GM21786 (cell line): ENCODE measurements around the gene SYNGR3.
"Not testable (repeated sequence)": the region's sequence is repeated elsewhere in the genome, so short reads cannot be mapped to it uniquely, and the experiment has no call there.

Experiments used
- ATAC-seq: cut with Tn5 transposase; IDR thresholded peaks from one replicate; pipeline ENCODE4 v1.9.1; 2021; ENCODE audit not compliant: unreplicated experiment

Gene SYNGR3

DNA sequence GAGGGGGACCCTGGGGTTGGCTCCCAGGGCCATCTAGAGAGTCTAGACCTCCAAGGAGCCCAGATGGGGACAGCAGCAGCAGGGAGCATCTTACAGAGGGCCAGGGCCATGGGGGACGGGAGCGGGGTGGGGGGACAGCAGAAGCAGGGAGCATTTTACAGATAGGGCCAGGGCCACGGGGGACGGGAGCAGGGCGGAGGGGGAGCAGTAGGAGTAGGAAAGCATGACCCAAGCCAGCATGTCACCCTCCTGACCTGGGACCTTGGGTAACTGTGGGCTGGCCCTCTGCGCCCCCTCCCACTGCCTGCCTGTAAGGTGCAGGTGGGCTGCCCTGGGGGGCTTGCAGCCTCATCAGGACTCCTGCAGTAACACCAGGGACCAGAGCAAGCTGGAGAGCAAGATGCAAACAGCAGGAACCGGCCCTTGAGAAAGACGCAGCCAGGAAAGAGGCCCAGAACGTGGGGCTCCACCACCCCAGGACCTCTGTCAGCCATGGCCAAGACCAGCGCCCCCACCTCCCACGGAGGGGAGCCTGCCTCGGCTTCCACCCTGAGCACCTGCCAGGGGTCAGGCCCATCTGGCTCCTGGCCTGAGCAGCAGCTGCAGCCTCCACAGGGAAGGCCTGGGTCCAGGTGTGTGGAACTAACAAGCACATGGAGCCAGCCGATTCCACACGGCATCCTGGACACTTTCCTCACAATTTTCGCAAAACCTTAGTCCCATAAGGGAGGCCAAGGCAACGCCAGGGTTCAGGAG is 17.5 kb downstream of the SYNGR3 start:
- no peak for ATAC-seq

DNA sequence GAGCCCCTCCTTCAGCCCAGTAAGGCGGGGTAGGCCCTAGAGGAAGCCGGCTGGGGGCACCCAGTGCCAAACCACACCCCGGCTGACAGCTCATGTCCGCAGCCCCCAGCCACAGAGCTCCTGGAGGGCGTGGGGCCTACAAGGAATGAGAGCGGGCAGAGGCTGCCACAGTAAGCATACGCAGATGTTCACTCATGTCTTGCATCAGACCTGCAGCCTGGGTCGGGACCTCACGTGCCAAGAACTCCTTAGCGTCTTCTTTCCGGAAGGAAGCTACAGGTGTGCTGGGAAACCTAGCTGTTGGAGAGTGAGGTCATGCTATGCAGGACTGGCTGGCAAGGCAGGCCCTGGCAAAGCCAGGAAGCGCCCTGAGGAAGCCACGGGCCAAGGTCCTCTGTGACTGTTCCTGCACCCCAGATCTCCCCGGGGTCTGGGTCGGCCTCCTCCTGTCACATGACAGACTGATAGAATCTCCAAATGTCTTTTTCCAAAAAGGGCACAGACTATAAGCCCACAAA is 18.3 kb downstream of the SYNGR3 start:
- no peak for ATAC-seq

DNA sequence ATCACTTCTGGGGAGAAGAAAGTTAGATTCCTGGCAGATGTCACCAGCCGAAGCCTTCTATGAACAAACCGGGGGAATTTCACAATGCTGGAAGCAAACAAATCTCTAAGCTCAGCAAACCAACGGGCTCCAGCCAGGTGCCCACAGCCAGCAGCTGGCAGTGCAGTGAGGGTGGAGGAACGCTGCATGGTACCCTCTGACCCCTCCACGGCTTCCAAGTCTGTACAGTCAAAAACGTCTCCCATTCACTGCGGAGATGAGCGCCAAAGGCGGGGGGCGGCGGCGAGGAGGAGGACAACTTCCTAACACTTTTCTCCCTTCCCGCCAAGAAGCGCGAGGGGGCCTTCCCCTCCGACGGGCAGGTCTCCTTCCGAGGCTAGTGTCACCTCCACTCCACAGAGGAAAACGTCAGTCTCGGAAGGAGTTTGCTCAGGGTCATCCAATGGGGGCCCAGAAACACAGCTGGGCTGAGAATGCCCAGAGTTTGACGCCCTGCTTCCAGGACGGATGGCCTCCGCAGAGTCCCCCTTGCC is 18.9 kb downstream of the SYNGR3 start:
- no peak for ATAC-seq

DNA sequence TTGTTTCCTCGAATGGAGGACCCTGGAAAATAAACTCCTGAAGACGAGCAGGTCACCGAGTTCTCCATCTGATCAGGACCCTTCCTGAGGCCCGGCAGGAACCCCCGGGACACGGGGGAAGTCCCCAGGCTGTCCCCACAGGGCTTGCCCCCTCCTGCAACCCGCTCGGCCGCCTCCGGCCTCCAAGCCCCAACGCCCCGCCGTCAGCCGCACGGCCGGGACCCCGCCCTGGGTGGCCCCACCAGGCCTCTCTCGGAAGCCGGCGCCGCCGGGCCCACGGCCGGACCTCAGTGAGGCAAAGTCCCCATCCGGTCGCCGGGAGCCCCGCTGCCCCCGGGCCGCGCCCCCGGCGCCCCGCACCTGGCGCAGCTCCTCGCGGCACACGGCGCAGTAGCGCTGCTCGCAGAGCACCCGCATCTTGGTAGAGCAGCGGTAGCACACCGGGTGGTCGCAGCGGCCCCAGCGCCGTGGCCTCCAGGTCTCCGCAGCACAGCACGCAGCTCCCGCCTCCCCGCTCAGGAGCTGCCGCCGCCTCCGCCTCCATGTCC is 19.5 kb downstream of the SYNGR3 start:
- ATAC-seq: peak; percentile 19

DNA sequence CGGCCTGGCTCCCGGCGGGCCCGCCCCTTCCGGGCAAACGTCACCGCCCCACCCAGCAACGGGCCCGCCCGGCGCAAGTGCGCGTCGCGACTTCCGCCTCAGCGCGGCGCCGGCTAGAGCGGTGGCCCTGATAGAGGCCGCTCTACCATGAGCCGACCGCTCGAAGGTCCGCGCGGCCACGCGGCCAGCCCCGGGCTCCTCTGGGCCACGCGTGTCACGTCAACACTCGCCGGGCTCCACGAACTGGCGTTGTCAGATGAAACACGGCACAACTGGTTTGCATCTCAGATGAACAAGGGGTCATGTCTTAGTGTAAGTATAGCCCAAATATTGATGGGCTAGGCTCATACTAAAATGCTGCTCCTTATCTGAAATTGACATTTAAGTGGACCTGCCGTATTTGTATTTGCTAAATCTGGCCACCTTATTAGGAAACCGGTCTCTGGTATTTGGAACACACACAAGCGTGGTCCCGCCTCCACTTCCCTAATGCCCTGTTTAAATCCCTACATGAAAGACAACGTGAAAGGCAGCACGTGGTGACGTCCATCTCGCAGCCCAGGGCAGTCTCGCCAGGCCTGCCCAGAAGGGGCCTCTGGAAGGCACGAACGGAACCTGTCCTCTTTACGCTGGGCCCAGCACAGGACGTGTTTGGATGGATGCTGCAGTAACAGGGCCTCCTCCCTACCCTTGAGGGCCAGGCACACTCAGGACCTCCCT is 20.2 kb downstream of the SYNGR3 start, which contains the start of gene ZNF598:
Gene ZNF598 (minus strand): TSS at position 31 of the 720 bp plus-strand sequence.
- peak; percentile 81 for ATAC-seq

DNA sequence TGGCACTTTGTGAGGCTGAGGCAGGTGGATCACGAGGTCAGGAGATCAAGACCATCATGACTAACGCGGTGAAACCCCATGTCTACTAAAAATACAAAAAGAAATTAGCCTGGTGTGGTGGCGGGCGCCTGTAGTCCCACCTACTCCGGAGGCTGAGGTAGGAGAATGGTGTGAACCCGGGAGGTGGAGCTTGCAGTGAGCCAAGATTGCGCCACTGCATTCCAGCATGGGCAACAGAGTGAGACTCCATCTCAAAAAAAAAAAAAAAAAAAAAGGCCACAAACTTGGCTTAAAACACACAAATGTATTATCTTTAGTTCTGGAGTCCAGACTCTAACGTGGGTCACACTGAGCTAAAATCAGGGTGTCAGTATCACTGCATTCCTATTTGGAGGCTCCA is 22.0 kb downstream of the SYNGR3 start:
- not testable (repeated sequence) for ATAC-seq

DNA sequence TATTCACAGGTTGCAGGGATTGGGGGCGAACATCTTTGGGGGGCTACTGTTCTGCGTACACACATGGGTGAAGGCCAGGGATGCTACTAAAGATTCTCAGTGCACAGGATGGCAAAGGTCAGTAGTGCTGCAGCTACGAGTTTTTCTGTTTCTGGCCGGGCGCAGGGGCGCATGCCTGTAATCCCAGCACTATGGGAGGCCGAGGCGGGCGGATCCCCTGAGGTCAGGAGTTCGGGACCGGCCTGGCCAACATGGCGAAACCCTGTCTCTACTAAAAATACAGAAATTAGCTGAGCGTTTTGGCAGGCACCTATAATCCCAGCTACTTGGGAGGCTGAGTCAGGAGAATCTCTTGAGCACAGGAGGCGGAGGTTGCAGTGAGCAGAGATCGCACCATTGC is 23.8 kb downstream of the SYNGR3 start:
- no peak for ATAC-seq

DNA sequence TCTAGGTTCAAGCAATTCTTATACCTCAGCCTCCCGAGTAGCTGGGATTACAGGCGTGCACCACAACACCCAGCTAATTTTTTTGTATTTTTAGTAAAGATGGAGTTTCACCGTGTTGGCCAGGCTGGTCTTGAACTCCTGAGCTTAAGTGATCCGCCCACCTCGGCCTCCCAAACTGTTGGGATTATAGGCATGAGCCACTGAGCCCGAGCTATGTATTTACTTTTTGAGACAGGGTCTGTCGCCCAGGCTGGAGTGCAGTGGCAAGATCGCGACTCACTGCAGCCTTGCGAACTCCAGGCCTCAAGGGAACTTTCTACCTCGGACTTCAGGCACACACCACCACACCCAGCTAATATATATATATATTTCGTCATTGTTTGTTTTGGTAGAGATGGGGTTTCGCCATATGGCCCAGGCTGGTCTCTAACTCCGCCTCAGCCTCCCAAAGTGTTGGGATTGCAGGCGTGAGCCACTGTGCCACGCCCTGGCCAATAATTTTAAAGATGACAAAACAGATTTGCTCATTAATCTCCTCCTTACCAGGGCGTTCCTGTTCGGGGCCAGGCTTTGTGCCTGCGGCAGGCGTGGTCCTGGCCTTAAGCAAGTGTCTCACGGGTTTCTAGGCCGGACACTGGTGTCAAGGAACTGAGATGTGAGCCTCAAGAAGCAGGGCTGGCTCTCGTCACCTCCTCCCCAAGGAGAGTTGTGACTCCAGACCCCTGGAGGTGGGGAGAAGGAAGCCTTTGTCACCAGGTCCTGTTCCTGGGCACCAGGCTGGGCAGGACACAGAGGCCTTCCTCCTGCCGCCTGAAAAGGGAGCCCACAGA is 25.6 kb downstream of the SYNGR3 start:
- no peak for ATAC-seq

DNA sequence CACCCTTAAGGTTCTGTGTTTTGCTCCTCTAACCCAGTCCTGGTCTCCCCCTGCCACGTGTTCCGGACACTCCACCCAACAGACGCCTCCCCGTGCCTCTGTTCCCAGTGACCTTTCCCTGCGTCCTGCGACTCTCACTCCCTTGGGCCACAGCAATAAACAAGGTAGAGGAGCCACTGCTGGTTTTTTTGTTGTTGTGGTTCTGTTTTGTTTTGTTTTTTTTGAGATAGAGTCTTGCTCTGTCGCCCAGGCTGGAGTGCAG is 26.1 kb downstream of the SYNGR3 start:
- ATAC-seq: no peak

DNA sequence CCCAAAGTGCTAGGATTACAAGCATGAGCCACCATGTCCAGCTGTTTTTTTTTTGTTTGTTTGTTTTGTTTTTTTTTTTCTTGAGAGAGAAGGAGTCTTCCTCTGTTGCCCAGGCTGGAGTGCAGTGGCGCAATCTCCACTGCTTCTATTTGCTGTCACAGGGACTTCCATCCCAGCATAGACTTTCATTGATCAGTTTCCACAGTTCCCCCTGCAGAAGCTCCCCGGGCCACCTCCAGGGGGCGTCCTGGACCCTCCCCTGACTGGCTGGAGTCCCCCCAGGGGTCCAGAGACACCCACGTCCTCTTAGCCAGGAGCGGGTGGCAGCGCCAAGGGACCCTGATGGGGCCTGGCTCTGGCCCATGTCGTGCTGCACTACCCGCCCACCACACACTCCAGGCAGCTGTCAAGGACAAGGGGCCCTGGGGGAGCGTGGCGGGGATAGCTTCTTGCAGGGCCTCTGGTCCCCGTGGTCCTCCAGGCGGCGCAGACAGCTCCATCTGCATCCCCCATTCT is 26.7 kb downstream of the SYNGR3 start:
- no peak for ATAC-seq

DNA sequence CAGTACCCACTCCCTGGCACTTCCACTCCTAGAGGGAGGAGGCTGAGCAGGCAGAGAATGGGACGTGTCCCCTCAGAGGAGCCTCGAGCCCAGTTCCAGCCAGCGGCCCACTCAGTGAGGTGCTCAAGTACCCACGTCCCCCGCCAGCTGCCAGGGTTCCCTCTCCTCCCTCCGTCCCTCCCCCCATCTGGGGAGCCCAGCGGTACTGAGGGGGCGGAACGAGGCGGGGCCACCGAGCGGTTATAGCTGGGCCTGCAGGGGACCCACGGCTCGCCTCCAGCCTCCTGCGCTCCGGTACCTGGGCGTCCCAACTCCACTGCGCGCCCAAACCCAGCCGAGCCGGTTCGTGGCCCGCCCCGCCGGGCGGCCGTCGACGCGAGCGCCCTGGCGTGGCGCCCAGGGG is 29.7 kb downstream of the SYNGR3 start, which contains the start of gene NPW:
Gene NPW (plus strand): TSS at position 268 of the 403 bp plus-strand sequence.
- ATAC-seq: no peak

DNA sequence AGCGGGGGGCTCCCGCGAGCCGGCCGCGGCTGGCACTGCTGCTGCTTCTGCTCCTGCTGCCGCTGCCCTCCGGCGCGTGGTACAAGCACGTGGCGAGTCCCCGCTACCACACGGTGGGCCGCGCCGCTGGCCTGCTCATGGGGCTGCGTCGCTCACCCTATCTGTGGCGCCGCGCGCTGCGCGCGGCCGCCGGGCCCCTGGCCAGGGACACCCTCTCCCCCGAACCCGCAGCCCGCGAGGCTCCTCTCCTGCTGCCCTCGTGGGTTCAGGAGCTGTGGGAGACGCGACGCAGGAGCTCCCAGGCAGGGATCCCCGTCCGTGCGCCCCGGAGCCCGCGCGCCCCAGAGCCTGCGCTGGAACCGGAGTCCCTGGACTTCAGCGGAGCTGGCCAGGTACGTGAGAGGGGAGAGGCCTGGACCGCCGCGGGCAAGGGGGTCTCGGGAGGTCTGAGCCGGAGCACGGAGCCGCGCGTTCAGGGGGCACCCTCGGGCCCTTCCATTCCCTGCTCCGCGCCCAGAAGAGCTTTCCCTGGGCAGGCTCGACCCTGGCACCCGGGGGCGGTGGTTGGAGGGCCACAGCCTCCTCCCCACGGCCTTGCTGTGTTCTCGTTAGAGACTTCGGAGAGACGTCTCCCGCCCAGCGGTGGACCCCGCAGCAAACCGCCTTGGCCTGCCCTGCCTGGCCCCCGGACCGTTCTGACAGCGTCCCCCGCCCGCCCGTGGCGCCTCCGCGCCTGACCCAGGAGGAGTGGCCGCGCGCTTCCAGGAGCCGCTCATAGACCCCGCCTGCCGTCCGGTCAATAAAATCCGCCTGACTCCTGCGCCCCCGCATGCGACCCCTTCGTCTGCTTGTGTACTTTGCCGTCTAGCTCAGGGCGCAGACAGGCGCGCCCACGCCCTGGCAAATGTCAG is 30.4 kb downstream of the SYNGR3 start:
- ATAC-seq: no peak

DNA sequence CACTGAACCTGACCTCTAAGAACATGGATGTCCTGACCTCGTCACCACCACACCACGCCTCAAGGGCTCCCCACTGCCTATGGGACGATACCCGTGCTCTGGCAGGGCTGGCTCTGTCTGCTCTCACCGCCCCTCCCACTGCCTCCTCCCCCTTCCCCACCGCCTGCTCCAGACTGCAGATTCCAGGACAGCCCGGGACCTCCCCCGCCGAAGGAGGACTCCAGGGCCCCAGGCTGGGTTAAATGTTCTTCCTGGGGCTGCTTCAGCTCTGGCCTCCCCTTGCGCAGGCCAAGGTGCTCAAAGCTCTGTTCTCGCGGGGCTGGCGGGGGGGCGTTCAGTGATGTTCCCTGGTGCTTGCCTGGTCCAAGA is 32.9 kb downstream of the SYNGR3 start:
- ATAC-seq: no peak

DNA sequence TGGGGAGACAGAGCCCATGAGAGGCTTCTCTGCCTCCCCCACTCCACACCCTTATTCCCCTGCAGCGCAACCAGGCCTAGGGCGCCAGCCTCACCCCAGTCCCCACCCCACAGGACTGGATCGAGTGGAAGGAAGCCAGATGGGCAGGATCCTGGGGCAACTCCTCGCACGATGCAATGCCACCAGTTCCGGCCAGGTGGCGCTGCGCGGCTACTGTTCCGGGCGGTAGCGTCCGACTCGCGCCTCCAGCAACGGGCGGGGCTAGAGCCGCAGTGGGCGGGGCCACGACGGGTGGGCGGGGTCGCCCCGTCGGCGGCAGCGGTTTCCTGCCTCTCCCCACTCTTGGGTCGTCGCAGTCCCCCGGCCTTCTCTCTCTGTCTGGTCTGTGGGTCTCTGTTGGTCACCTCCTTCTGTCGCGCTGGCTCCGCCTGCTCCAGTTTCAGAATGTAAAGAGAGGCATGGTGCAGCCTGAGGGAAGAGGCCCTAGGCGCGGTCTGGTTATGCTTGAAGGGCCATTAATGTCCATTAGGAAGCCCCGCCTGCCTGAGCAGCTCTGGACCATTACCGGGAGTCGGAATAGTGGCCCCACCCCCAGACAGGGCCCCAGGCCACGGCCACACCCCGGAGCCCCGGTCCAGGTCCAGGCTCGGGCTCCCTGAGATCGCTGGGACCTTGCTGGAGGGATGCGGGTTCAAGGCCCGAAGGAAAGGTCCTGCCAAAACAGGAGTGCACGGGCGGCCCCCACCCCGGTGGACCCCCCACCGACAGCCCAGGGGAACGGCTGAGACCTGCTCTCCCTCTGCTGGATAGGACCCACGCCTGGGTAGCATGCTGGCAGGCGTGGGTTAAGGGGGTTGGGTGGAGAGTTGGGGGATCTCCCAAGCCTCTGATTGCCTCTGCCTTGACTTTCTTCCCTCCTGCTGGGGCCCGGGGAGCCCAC is 33.6 kb downstream of the SYNGR3 start:
- peak; percentile 72 for ATAC-seq

DNA sequence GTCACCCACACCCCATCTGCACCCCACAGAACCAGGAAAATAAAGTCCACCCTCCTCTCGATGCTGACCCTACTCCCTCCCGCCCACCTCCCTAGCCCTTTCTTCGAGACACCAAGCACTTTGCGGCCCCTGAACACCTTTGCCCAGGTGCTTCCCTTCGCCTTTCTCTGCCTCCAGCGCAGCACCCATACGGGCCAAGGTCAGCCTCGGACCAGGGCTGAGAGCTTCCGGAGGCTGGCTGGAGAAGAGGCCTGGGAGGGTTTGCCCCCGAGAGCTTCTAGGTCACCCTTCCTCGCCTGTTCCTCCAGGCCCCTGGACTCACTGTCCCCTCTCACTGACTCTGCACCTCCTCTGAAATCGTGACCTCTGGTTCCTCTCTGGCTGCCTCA is 34.3 kb downstream of the SYNGR3 start:
- no peak for ATAC-seq

DNA sequence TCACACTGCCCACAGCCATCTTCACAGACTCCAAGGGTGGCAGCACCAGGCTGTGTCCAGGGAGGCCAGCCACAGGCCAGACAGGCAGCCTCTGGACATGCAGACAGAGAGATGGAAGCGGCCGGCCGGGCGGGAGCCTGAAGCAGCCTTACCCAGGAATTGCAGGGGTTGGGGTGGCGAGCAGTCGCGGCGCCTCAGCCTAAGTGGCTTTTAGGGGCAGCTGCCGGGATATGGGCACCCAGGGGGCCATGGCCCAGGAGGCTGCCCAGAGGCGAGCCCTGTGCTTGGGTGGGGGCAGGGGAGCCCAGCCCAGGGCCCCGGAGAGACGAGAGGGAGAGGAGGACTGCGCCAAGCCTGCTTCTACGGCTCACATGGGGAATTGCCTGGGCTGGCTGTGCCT is 35.5 kb downstream of the SYNGR3 start:
- no peak for ATAC-seq

DNA sequence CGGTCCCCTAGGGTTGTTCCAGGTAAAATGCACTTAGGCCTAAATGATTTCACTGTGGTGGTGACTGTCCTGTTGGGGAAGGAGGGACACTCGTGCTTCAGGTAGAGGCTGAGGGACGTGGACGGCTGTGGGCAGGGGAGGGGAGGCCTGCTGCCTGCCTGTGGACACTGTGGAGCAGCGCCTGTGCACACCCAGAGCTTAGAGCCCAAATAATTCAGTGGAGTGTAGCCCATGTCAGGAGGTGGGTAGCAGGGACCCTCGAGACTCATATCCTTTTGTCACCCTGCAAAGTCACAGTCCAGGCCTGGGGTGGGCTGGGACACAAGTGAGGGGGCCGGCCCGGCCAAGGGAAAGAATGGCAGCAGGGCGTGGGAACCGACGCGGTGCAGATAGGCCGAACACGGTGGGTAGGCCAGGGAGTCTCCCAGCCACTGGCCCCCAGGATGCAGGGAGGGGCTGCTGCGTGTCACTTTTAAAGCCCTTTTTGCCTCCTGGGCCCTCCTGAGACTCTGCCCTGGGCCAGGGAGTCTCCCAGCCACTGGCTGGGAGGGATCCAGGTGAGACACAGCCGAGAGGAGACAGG is 36.2 kb downstream of the SYNGR3 start:
- no peak for ATAC-seq

DNA sequence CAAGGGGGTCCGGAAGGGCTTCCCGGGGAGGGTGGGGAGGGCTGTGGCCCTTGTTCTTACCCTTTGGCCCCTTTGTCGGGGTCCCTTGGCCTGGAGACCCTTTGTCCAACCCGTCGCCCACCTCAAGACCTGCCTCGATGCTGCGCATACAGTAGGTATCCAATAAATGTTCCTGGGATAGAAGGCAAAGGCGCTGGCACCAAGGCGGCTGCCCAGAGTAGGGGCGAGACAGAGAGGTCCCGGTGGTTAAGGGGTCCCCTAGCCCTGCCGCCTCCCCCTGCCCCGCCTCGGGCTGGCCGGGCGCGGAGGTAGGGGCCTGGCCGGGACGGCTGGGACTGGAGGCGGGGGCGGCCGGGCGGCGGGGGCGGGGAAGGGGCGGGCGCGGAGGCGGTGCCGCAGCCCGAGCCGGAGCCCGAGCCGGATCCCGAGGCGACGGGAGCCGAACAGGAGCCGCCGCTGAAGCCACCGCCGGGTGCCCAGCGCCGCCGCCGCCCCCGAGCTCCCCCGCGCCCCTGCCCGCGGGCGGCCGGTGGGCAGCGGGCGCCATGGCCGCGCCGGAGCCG is 36.8 kb downstream of the SYNGR3 start, which contains the start of gene NHERF2:
Gene NHERF2 (plus strand): TSS at position 442 of the 563 bp plus-strand sequence. CDS start 104 bp downstream, at position 546.
- no peak for ATAC-seq
